Measurements from ENCODE around the gene RASEF. TPM values are rescaled to one million over a fixed set of nuclear protein-coding genes. Genes with fewer than 3 reads are reported as not detected.

RASEF gene
- total RNA-seq, 2 donors from 2014 or later = 36.4 to 125 TPM

- TF ChIP-seq POLR2AphosphoS5 (IDR thresholded peaks at IDR 0.05) (no peak), CTCF (IDR thresholded peaks at IDR 0.05) (no peak), POLR2A (IDR thresholded peaks at IDR 0.05) (no peak)
- intact Hi-C loops (cut with DNase I) = no loop called here
- H3K4me3 ChIP-seq = no peak overlapping the region
- no peaks in the 10 kb centered on the region for H3K9me3 ChIP-seq
- peak overlapping the region in 1 of 2 donors; percentile 8 for H3K27ac ChIP-seq
- no peaks in the 10 kb centered on the region for H3K4me1 ChIP-seq (replicated peaks)
- DNase-seq (ENCODE audit: low spot score) = no peak
- H3K36me3 ChIP-seq = no peaks in the 10 kb centered on the region
- 38% methylated on average over 1 of the region's 1 CpG for WGBS
- no peaks in the 10 kb centered on the region for H3K27me3 ChIP-seq (replicated peaks; ENCODE audit: insufficient read depth)
Observed at GRCh38 chr9:83041771-83042170, 21.2 kb downstream of the RASEF start.

- intact Hi-C loops (cut with DNase I) = no loop called here
- Histone ChIP-seq H3K9me3 (no peaks in the 10 kb centered on the region), H3K36me3 (no peaks in the 10 kb centered on the region), H3K4me1 (replicated peaks) (no peaks in the 10 kb centered on the region), H3K4me3 (no peak overlapping the region), H3K27ac (no peak overlapping the region), H3K27me3 (replicated peaks; ENCODE audit: insufficient read depth) (no peaks in the 10 kb centered on the region)
- TF ChIP-seq CTCF (IDR thresholded peaks at IDR 0.05) = no peak
- no peak for TF ChIP-seq POLR2A (IDR thresholded peaks at IDR 0.05)
- no peak for TF ChIP-seq POLR2AphosphoS5 (IDR thresholded peaks at IDR 0.05)
- 89% methylated on average over 5 of the region's 5 CpGs for WGBS
- DNase-seq (ENCODE audit: low spot score) = no peak
Observed at GRCh38 chr9:83039303-83039702, 23.6 kb downstream of the RASEF start.

- no peaks in the 10 kb centered on the region for H3K36me3 ChIP-seq
- H3K27ac ChIP-seq = no peak overlapping the region
- no peaks in the 10 kb centered on the region for H3K27me3 ChIP-seq (replicated peaks; ENCODE audit: insufficient read depth)
- WGBS = 84% methylated on average over 2 of the region's 2 CpGs
- intact Hi-C loops (cut with DNase I) = no loop called here
- H3K9me3 ChIP-seq = no peaks in the 10 kb centered on the region
- DNase-seq (ENCODE audit: low spot score) = no peak
- TF ChIP-seq CTCF (IDR thresholded peaks at IDR 0.05) (no peak), POLR2A (IDR thresholded peaks at IDR 0.05) (no peak), POLR2AphosphoS5 (IDR thresholded peaks at IDR 0.05) (no peak)
- no peaks in the 10 kb centered on the region for H3K4me1 ChIP-seq (replicated peaks)
- H3K4me3 ChIP-seq = no peak overlapping the region
Observed at GRCh38 chr9:83036043-83036442, 26.9 kb downstream of the RASEF start.

- H3K27ac ChIP-seq = no peak overlapping the region
- no peaks in the 10 kb centered on the region for H3K9me3 ChIP-seq
- DNase-seq (ENCODE audit: low spot score) = no peak
- TF ChIP-seq POLR2A (IDR thresholded peaks at IDR 0.05) = no peak
- TF ChIP-seq POLR2AphosphoS5 (IDR thresholded peaks at IDR 0.05) = no peak
- no peak for TF ChIP-seq CTCF (IDR thresholded peaks at IDR 0.05)
- H3K27me3 ChIP-seq (replicated peaks; ENCODE audit: insufficient read depth) = no peaks in the 10 kb centered on the region
- no peaks in the 10 kb centered on the region for H3K36me3 ChIP-seq
- 74% methylated on average over 2 of the region's 2 CpGs for WGBS
- no peaks in the 10 kb centered on the region for H3K4me1 ChIP-seq (replicated peaks)
- intact Hi-C loops (cut with DNase I) = no loop called here
- H3K4me3 ChIP-seq = no peak overlapping the region
Observed at GRCh38 chr9:83035143-83035542, 27.8 kb downstream of the RASEF start.

GRCh38 chr9:83034587-83034986 is 28.4 kb downstream of the RASEF start:
- TF ChIP-seq POLR2AphosphoS5 (IDR thresholded peaks at IDR 0.05) (no peak), POLR2A (IDR thresholded peaks at IDR 0.05) (no peak)
- intact Hi-C loops (cut with DNase I) = no loop called here
- 94% methylated on average over 1 of the region's 1 CpG for WGBS
- Histone ChIP-seq H3K27me3 (replicated peaks; ENCODE audit: insufficient read depth) (no peaks in the 10 kb centered on the region), H3K36me3 (no peaks in the 10 kb centered on the region), H3K27ac (no peak overlapping the region), H3K9me3 (no peaks in the 10 kb centered on the region), H3K4me1 (replicated peaks) (no peaks in the 10 kb centered on the region), H3K4me3 (no peak overlapping the region)
- DNase-seq (ENCODE audit: low spot score) = no peak

Data from prostate gland (tissue), 2 donors.